CD4-positive, alpha-beta memory T cell (primary cell): Measurements from ENCODE around the gene AMMECR1. TPM values are rescaled to one million over a fixed set of nuclear protein-coding genes. Genes with fewer than 3 reads are reported as not detected.

Experiments used
- CTCF ChIA-PET: fragments of 350-600 bp; sonication (Branson Sonifier 250); formaldehyde crosslinking; loops from one replicate; lab custom pipeline; 2021; ENCODE audit warnings: inconsistent platforms; ENCODE audit not compliant: partially characterized antibody; lab: Charles Lee
- POLR2A ChIA-PET: fragments of 350-600 bp; sonication (Branson Sonifier 250); formaldehyde crosslinking; loops from one replicate; lab custom pipeline; 2021; ENCODE audit not compliant: partially characterized antibody; lab: Charles Lee
- DNase-seq, 5 donors: peaks; one replicate each; pipeline versions ENCODE4 v3.0.0 to v3.0.0-alpha.2; 2020 to 2022; ENCODE audit warnings: mixed read lengths in 1 of 5
- H3K27ac ChIP-seq: one replicate; pipeline ENCODE4 v1.7.0; 2013; ENCODE audit warnings: low read depth, low read length
- H3K27me3 ChIP-seq: 2 replicates; pipeline ENCODE4 v1.7.0; 2013; ENCODE audit warnings: mild to moderate bottlenecking, low read length, moderate library complexity; ENCODE audit not compliant: insufficient read depth
- H3K36me3 ChIP-seq: 2 replicates; pipeline ENCODE4 v1.7.0; 2013; ENCODE audit warnings: mild to moderate bottlenecking, low read length, moderate library complexity; ENCODE audit not compliant: insufficient read depth
- H3K4me1 ChIP-seq: 2 replicates; pipeline ENCODE4 v1.7.0; 2013; ENCODE audit warnings: mild to moderate bottlenecking, low read length, moderate library complexity; ENCODE audit not compliant: insufficient read depth
- H3K4me3 ChIP-seq, 2 donors: one replicate each; pipeline ENCODE4 v1.7.0; 2013; ENCODE audit warnings: low read length in 2 of 2, mild to moderate bottlenecking in 1 of 2
- H3K9me3 ChIP-seq, 2 donors: one replicate each; pipeline ENCODE4 v1.7.0; 2013; ENCODE audit warnings: low read length in 2 of 2, control low read depth in 1 of 2; ENCODE audit not compliant: control insufficient read depth in 1 of 2
- H3K27ac Mint-ChIP-seq, 7 donors: one replicate each; pipeline ENCODE4 v1.8.0; 2020 to 2021; ENCODE audit warnings: mixed read lengths in 7 of 7, mild to moderate bottlenecking in 6 of 7, inconsistent platforms in 3 of 7, moderate library complexity in 3 of 7
- H3K27me3 Mint-ChIP-seq, 2 donors: one replicate each; pipeline ENCODE4 v1.8.0; 2020 to 2021; ENCODE audit warnings: mixed read lengths in 2 of 2
- H3K36me3 Mint-ChIP-seq, 2 donors: one replicate each; pipeline ENCODE4 v1.8.0; 2020 to 2021; ENCODE audit warnings: mixed read lengths in 2 of 2, inconsistent platforms in 1 of 2, mild to moderate bottlenecking in 1 of 2
- H3K4me1 Mint-ChIP-seq, 4 donors: one replicate each; pipeline ENCODE4 v1.8.0; 2020 to 2021; ENCODE audit warnings: mixed read lengths in 4 of 4, mild to moderate bottlenecking in 1 of 4
- H3K4me3 Mint-ChIP-seq, 8 donors: one replicate each; pipeline ENCODE4 v1.8.0; 2020 to 2021; ENCODE audit warnings: mixed read lengths in 8 of 8, mild to moderate bottlenecking in 7 of 8, moderate library complexity in 6 of 8, inconsistent platforms in 3 of 8
- H3K9me3 Mint-ChIP-seq, 8 donors: one replicate each; pipeline ENCODE4 v1.8.0; 2020 to 2021; ENCODE audit warnings: mixed read lengths in 8 of 8, mild to moderate bottlenecking in 5 of 8, inconsistent platforms in 3 of 8, moderate library complexity in 1 of 8
- intact Hi-C: fragments of 100-400 bp; cut with micrococcal nuclease; formaldehyde crosslinking; loops from one replicate; pipeline ENCODE4 v1.15.1; 2023
- polyA plus RNA-seq, 2 donors: library from polyadenylated mRNA; unstranded; fragments of 300-500 nt; fragmentation: Illumina TruSeq; gene quantifications; one replicate each; pipeline ENCODE4 v1.2.3, GENCODE V29; 2021
- total RNA-seq, 2 experiments: library from RNA; stranded (reverse); gene quantifications; one replicate each; pipeline ENCODE4 v1.2.3, GENCODE V29; 2021

The AMMECR1 gene
- total and polyA plus RNA-seq, 4 experiments from 2014 or later: 15.4 to 21.7 (median 16.8) TPM

- Histone ChIP-seq H3K4me3 (no peak overlapping the region), H3K4me1 (peaks cover 20% of the 10 kb centered on the region), H3K27me3 (no peaks in the 10 kb centered on the region), H3K36me3 (no peaks in the 10 kb centered on the region), H3K27ac (no peak overlapping the region), H3K9me3 (no peaks in the 10 kb centered on the region)
- Mint-ChIP-seq H3K9me3 (no peaks in the 10 kb centered on the region), H3K4me3 (no peak overlapping the region), H3K4me1 (peaks cover 14 to 49% (median 26%) of the 10 kb centered on the region in 4 donors), H3K27me3 (no peaks in the 10 kb centered on the region), H3K36me3 (peaks cover 3 to 9% of the 10 kb centered on the region in 2 donors), H3K27ac (no peak overlapping the region)
- POLR2A ChIA-PET: interaction anchor here (1.0 kb wide), 1 partner anchor 66 kb away, joined by 3 read pairs; no protein-coding TSS in a partner anchor
- no peak for DNase-seq
- intact Hi-C loops: no loop called here
- CTCF ChIA-PET: no interaction called here
Observed at GRCh38 chrX:110251961-110252360, 65.9 kb downstream of the AMMECR1 start.

GRCh38 chrX:110251526-110251925, 66.4 kb downstream of the AMMECR1 start:
- Histone ChIP-seq H3K9me3 (no peaks in the 10 kb centered on the region), H3K27ac (no peak overlapping the region), H3K27me3 (no peaks in the 10 kb centered on the region), H3K4me1 (peaks cover 24% of the 10 kb centered on the region), H3K36me3 (no peaks in the 10 kb centered on the region), H3K4me3 (no peak overlapping the region)
- H3K9me3 Mint-ChIP-seq: no peaks in the 10 kb centered on the region
- intact Hi-C loops: no loop called here
- peaks cover 18 to 54% (median 30%) of the 10 kb centered on the region in 4 donors for H3K4me1 Mint-ChIP-seq
- peaks cover 3 to 9% of the 10 kb centered on the region in 2 donors for H3K36me3 Mint-ChIP-seq
- H3K27me3 Mint-ChIP-seq: no peaks in the 10 kb centered on the region
- CTCF ChIA-PET: no interaction called here
- POLR2A ChIA-PET: no interaction called here
- H3K4me3 Mint-ChIP-seq: no peak overlapping the region
- no peak for DNase-seq
- peak overlapping the region in 1 of 7 donors; percentile 83 for H3K27ac Mint-ChIP-seq

- Mint-ChIP-seq H3K9me3 (no peaks in the 10 kb centered on the region), H3K36me3 (peaks cover 3 to 9% of the 10 kb centered on the region in 2 donors), H3K4me1 (peaks cover 22 to 60% (median 36%) of the 10 kb centered on the region in 4 donors), H3K27me3 (no peaks in the 10 kb centered on the region), H3K4me3 (no peak overlapping the region), H3K27ac (peak overlapping the region in 1 of 7 donors; percentile 84)
- Histone ChIP-seq H3K4me3 (no peak overlapping the region), H3K36me3 (no peaks in the 10 kb centered on the region), H3K9me3 (no peaks in the 10 kb centered on the region), H3K27me3 (no peaks in the 10 kb centered on the region), H3K27ac (no peak overlapping the region), H3K4me1 (peaks cover 29% of the 10 kb centered on the region)
- ChIA-PET CTCF (no interaction called here), POLR2A (interaction anchor here (1.3 kb wide), 1 partner anchor 61 kb away, joined by 3 read pairs; no protein-coding TSS in a partner anchor)
- intact Hi-C loops: no loop called here
- DNase-seq: no peak
Observed at GRCh38 chrX:110250847-110251246, 67.0 kb downstream of the AMMECR1 start.

- H3K27ac Mint-ChIP-seq: peak overlapping the region in 2 of 7 donors; percentile 15 to 63
- no peak overlapping the region for H3K27ac ChIP-seq
- H3K4me3 Mint-ChIP-seq: no peak overlapping the region
- H3K4me1 Mint-ChIP-seq: peaks cover 34 to 71% (median 52%) of the 10 kb centered on the region in 4 donors
- no peaks in the 10 kb centered on the region for H3K36me3 ChIP-seq
- H3K9me3 Mint-ChIP-seq: peaks cover 0 to 2% (median 0%) of the 10 kb centered on the region in 8 donors
- no peaks in the 10 kb centered on the region for H3K27me3 ChIP-seq
- no peak for DNase-seq
- intact Hi-C loops: no loop called here
- CTCF ChIA-PET: no interaction called here
- H3K9me3 ChIP-seq: no peaks in the 10 kb centered on the region
- POLR2A ChIA-PET: interaction anchor here (2.9 kb wide), 1 partner anchor 19 kb away, joined by 14 read pairs; no protein-coding TSS in a partner anchor
- H3K27me3 Mint-ChIP-seq: no peaks in the 10 kb centered on the region
- H3K4me1 ChIP-seq: peaks cover 43% of the 10 kb centered on the region
- H3K4me3 ChIP-seq: no peak overlapping the region
- peaks cover 3 to 10% of the 10 kb centered on the region in 2 donors for H3K36me3 Mint-ChIP-seq
Observed at GRCh38 chrX:110248578-110248977, 69.3 kb downstream of the AMMECR1 start.

- H3K4me3 ChIP-seq: no peak overlapping the region
- peak overlapping the region in 4 of 7 donors; percentile 7 to 90 (median 20) for H3K27ac Mint-ChIP-seq
- peak overlapping the region in 2 of 8 donors; percentile 6 to 16 for H3K4me3 Mint-ChIP-seq
- H3K4me1 Mint-ChIP-seq: peaks cover 26 to 67% (median 55%) of the 10 kb centered on the region in 4 donors
- H3K9me3 Mint-ChIP-seq: peaks cover 0 to 21% (median 15%) of the 10 kb centered on the region in 8 donors
- DNase-seq: no peak
- H3K36me3 ChIP-seq: no peaks in the 10 kb centered on the region
- POLR2A ChIA-PET: interaction anchor here (0.7 to 1.9 kb wide), 3 partner anchors 11 to 73 kb away, joined by 3 to 9 read pairs (median 5); partner anchors contain the start of gene AMMECR1
- CTCF ChIA-PET: interaction anchor here (0.7 to 1.5 kb wide), 3 partner anchors 21 to 163 kb away, joined by 3 to 5 read pairs (median 3); no protein-coding TSS in a partner anchor
- peaks cover 41% of the 10 kb centered on the region for H3K4me1 ChIP-seq
- no peaks in the 10 kb centered on the region for H3K9me3 ChIP-seq
- no peaks in the 10 kb centered on the region for H3K27me3 ChIP-seq
- intact Hi-C loops: no loop called here
- peaks cover 14 to 18% of the 10 kb centered on the region in 2 donors for H3K36me3 Mint-ChIP-seq
- H3K27ac ChIP-seq: no peak overlapping the region
- no peaks in the 10 kb centered on the region for H3K27me3 Mint-ChIP-seq
Observed at GRCh38 chrX:110245011-110245410, 72.9 kb downstream of the AMMECR1 start.

- Mint-ChIP-seq H3K27me3 (no peaks in the 10 kb centered on the region), H3K27ac (peak overlapping the region in 1 of 7 donors; percentile 46), H3K4me1 (peaks cover 32 to 81% (median 63%) of the 10 kb centered on the region in 4 donors), H3K4me3 (no peak overlapping the region), H3K36me3 (peaks cover 21 to 25% of the 10 kb centered on the region in 2 donors), H3K9me3 (peaks cover 0 to 38% (median 24%) of the 10 kb centered on the region in 8 donors)
- H3K27ac ChIP-seq: no peak overlapping the region
- ChIA-PET POLR2A (interaction anchor here (0.9 to 3.0 kb wide), 4 partner anchors 12 to 75 kb away, joined by 3 to 12 read pairs (median 4); no protein-coding TSS in a partner anchor), CTCF (no interaction called here)
- no peak overlapping the region for H3K4me3 ChIP-seq
- no peaks in the 10 kb centered on the region for H3K27me3 ChIP-seq
- intact Hi-C loops: no loop called here
- peaks cover 57% of the 10 kb centered on the region for H3K4me1 ChIP-seq
- H3K9me3 ChIP-seq: no peaks in the 10 kb centered on the region
- H3K36me3 ChIP-seq: no peaks in the 10 kb centered on the region
- no peak for DNase-seq
Observed at GRCh38 chrX:110242371-110242770, 75.5 kb downstream of the AMMECR1 start.

- H3K9me3 ChIP-seq: no peaks in the 10 kb centered on the region
- Mint-ChIP-seq H3K27me3 (no peaks in the 10 kb centered on the region), H3K36me3 (peaks cover 21 to 25% of the 10 kb centered on the region in 2 donors), H3K9me3 (peaks cover 0 to 38% (median 24%) of the 10 kb centered on the region in 8 donors), H3K27ac (peak overlapping the region in 1 of 7 donors; percentile 46), H3K4me3 (peak overlapping the region in 2 of 8 donors; percentile 17 to 20), H3K4me1 (peaks cover 33 to 82% (median 63%) of the 10 kb centered on the region in 4 donors)
- no peaks in the 10 kb centered on the region for H3K36me3 ChIP-seq
- no peak for DNase-seq
- CTCF ChIA-PET: no interaction called here
- no peak overlapping the region for H3K27ac ChIP-seq
- POLR2A ChIA-PET: interaction anchor here (0.9 to 3.0 kb wide), 2 partner anchors 12 to 18 kb away, joined by 3 to 12 read pairs; no protein-coding TSS in a partner anchor
- no peak overlapping the region for H3K4me3 ChIP-seq
- intact Hi-C loops: no loop called here
- no peaks in the 10 kb centered on the region for H3K27me3 ChIP-seq
- peaks cover 57% of the 10 kb centered on the region for H3K4me1 ChIP-seq
Observed at GRCh38 chrX:110241816-110242215, 76.1 kb downstream of the AMMECR1 start.
